Amniotic stem cell (primary cell): ENCODE data around the gene MTFMT.
"Not testable (repeated sequence)": the region's sequence is repeated elsewhere in the genome, so short reads cannot be mapped to it uniquely, and the experiment has no call there.

Source experiments
- DNase-seq: peaks from one replicate; lab custom pipeline; 2025; lab: John Stamatoyannopoulos, UW

MTFMT gene

DNA sequence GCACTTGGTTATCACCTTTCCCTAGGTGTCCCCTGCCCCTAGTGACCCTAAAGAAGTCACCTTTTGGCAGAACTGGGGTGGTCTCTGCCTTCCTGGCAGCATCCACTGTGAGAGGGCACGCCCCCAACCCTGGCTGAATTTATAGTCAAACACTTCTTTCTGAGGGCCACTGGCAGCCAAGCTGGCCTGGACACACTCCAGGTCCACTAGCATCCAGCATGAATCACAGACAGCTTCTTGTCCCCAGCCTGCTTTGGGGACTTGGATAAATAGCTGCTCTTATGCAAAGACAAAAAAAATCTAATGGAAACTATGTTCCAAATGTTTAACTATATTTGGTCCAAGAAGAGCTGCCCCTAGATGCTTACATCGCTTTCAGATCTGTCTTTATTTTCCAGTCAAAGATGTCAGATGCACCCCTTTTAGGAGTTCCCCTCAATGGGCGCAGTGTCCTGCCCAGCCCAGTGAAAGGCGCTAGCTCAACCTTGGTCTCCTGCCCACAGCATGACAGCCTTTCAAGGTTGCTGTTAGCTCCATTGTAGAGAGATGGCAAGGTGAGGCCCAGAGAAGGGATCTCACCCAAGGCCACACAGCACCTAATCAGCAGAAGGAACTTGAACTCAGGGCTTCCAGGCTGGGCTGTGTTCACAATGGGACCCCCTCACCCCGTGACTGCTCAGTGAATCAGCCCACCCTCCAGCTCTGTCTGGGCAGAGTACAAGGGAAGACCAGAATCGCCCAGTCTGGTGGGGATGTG is 31.4 kb upstream of the MTFMT start:
- no peak for DNase-seq

DNA sequence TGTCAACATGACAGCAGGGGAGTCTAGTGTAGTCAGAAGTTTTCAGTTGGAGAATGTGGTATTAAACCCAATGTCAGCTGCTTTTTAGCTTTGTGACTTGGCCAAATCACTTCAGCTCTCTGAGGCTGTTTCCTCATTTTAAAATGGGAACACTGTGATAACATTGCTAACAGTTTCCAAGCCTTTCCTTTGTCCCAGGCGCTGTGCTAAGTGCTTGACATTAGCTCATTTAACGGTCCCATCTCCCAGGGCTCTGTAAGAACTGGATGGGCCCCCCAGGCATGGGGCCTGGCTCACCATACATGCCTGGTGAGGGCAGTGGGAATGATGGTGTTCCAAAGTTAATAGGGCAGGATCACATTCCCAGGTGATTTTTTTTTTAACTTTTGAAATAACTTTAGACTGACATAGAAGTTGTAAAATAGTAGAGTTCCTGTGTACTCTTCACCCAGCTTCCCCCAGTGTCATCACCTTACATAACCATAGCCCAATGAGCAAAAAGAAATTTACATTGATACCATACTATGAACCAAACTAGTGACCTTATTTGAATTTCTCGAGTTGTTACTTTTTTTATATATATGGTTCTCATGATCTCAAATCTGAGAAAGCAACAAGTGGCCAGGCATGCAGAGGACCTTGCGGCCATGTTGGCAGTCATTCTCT is 30.6 kb upstream of the MTFMT start:
- DNase-seq, result no peak

DNA sequence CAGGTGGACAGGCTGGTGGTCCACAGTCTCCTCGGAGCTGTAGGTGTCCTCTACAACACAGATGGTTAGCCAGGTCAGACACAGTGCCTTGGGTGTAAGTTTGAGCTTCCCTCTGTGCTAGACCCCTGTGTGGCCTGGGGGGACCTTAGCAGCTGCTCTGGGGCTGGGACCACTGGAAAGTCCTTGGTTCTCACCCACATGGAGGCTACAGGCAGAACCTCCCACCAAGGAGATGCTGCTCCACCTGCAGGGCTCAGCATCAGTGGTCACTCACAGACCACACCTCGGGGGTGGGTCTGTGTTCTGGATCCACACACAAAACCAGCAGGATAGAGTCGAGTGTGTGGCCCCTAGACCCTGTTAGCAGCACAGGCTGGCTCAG is 29.9 kb upstream of the MTFMT start:
- no peak for DNase-seq

DNA sequence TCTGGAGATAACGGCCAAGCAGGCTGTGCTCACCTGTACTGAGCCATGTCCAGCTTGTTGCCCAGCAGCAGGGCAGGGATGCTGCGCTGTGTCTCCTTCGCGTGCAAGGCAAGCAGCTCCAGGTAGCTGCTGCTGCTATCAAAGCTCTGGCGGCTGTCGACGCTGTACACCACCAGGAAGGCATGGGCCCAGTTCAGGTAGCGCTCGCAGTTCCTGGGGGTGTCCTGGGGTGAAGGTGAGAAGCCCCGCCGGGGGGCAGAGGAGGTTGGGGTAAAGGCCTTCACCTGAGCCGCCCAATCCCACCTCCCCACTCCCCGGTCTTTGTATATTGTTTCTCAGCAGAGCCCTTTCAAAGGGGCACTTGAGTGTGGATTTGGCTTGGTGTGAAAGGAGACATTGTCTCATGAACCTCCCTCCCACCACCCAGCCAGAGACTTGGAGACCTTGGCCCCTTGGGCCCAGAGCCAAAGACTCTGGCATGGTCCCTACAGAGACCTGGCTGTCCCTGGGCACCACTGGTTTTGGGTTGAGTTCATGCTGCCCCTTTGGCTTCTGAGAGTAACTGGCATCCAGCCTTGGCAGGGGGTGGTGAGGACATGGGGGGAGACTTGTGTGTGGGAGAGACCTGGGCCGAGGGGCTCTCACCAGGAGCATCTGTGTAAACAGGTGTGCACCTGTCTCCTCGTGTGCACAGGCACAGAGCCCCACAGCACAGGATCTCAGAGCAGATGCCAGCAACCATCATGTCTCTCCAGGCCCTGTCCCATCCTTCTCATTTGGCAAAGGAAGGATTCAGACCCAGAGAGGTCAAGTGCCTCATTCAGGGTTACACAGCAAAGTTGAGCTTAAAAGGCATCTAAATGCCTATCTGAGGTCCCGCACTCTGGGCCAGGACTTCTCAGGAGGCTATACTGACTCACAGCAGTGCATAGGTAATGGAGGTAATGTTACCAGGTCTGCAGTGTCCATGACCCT is 29.2 kb upstream of the MTFMT start:
- no peak for DNase-seq

DNA sequence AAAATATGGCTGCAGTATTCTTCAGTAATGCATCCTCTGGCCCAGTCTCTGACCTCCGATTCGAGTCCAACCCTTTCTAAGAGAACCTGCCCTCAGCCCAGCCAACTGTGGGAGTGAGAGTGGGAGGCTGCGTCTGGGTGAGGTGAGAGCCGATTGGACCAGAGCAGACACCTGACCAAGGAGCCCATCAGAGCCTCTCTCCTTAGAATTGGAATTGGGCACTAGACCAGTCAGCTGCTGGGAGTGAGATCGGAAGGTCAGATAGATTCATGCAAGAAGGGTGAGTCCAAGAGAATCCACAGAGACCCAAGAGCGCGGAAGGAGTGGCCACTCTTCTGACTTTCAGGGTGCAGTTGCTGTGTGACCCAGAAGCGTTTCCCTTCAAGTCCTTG is 28.1 kb upstream of the MTFMT start:
- DNase-seq, result no peak

DNA sequence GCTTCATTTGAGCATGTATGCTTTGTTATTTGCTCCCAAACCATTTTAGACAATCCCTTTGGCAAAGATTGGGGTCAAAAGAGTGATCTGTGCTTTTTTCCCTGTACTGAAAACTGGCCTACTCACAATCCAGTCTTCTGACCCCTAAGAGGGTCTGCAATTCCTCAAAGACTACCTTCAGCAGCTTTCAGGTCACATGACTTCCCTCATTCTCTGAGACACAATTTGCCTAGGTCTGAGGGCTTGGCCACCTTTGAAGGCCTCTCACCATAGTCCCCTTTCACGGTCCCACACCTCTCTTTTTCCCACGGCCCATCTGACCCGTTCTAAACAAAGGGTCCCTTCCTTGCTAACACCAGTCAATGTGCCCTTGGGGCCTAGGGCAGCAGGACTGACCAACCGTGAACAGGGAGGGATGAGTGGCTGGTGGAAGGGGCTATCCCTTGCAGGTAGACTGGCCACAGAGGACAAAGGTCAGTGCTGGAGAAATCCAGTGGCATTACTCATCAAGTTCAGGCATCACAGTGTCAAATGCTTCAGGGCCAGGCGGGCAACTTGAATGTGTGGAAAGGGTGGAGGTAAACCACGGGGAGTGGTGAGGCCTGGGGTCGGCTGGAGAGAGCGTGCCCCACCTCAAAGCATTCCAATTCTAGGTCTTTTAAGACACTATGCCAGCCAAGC is 27.6 kb upstream of the MTFMT start:
- no peak for DNase-seq

DNA sequence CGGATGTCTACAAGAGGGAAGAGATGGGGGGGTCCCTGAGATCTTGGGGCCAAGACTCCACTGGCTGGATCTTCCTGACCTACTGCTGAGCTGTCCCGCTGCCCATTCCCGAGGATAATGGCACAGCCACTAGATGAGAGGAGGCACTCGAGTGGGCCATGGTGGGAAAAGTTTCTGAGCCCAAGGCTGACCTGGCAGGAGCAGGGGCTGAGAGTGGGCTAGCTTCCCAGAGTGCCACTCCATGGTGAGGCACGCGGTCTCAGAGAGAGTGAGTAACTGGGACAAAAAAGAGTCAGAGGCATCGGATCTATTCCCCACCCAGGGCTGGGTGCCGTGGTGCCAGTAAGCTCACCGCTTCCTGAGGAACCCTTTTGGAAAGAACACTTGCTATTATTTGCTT is 26.7 kb upstream of the MTFMT start:
- DNase-seq, result no peak

DNA sequence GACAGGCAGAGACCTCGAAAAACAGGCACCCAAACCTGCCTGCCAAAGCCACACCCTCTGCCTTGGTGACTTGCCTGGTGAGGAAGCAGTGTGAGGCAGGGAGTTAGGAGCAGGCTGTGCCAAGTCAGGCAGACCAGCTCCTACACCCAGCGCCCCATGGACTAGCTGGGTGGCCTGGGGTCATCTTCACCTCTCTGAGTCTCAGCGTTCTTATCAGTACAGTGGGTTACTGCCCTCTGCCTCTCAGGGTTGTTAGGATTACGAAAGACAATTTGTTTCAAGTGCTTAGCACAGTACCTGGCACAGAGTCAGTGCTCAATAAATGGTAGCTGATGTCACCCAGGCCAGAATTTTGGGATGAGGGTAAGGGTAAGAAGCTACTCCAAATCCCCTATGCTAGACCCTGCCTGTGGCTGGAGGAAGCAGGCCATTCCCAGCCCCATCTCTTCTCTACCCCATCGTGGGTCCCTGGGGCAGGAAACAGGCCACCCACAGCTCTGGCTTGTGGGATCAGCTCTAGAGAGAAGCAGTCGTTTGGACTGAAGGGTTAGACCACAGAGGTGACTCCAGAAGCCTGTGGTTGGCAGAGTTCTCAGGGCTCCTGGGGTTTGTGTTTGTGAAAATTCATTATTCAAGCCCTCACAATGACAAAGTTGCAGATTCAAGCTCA is 25.9 kb upstream of the MTFMT start:
- no peak for DNase-seq

DNA sequence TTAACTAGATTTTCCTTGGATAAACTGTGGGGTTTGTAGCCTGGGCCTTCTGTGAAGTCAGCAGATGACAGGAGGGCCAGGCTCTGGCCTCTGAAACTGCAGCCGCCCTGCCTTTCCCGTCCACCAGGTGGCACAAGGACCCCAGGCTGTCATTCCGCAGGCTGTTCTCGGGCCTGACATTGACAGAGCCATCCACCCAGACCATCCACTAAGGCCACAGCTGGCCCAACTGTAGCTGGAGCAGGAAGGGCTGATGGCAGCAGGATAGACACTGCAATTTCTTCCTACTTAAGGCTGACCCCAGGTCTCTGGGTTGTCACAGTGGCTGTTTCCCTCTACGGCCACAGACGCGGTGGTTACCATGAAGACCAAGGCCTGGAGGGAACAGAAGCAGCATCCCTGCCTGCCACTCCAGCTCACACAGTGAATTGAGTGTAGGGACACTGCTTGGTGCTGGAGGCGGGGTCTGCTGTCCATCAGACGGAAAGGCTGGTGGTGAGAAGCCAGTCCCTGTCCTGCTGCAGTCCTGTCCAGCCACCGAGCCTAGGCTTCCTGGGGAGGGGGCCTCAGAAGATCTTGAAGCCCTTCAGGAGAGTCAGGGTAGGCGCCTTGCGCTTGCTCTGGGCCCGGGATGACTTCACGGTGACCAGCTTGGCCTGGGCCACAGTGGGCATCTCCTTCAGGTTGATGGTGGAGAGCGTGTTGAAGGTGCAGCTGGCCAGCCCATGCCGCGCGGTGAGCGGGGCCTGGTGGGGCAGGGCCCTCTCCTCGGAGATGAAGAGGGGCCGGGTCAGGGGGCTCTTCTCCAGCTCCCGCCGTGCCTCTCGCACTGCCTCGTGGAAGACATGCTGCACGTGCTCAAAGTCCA is 25.1 kb upstream of the MTFMT start:
- DNase-seq, result no peak

DNA sequence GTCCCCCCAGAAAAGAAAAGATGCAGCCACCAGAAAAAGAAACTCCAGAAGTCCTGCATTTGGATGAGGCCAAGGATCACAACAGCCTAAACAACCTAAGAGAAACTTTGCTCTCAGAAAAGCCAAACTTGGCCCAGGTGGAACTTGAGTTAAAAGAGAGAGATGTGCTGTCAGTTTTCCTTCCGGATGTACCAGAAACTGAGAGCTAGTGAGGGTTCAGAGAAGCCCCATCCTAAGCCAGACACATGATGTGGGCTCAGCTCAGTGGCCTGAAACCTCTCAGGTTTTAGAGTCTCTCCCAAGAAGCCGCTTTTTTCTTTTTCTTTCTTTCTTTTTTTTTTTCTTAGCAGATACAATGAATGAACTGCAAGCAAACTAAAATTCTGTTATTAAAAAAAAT is 23.5 kb upstream of the MTFMT start:
- no peak for DNase-seq

DNA sequence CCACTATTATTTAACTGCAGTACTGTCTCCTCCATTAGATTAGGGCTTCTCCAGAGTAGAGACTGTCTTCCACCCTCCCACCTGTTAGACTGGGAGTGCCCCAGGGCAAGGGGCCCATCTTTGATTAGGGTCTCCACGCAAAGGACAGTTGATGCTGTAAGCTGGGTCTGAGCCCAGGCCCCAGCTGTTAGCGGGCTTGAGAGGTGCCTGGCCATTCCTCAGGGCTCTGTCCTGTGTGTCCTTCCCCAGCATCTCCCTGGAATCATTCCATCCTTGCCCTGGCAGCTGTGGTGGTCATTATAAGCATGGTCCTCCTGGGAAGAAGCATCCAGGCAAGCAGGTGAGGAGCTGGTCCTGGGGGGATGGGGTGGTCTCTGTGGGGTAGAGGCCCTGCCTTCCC is 21.8 kb upstream of the MTFMT start:
- DNase-seq, result no peak

DNA sequence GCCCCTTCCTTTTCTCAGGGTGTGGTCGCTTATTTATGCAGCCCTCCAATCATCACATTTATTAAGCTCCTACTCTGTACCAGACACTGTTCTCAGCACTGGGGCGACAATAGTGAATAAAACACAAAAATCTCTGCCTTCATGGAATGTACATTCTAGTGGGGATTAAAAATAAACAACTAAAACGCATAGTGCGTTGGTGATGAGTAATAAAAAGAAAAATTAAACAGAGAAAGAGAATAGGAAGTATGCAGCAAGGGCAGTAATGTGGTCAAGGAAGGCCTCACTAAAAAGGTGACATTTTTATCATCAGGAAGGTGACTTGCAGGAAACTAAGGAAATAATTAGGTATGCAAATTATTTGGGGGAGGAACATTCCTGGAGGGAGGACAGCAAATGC is 20.8 kb upstream of the MTFMT start:
- no peak for DNase-seq

DNA sequence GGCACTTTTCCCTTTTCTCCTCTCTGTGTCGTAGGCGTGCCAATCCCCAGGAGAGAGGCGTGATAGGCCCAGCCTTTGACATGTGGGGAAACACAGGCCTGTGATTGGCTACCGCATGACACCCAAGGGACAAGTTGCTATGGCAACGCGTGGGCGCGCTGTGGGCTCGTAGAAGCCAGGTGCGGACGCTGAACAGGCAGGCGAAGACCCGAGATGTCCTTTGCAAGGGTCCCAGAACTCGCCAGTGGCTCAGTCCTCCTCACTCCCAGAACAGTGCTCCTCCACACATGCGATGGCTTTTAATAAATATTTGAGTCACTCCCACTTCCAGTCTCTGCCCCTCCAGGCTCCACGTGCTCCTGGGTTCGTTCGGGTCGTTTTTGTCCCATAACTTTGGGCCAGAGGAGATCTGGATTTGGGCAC is 20.0 kb upstream of the MTFMT start:
- DNase-seq, result peak; percentile 74

DNA sequence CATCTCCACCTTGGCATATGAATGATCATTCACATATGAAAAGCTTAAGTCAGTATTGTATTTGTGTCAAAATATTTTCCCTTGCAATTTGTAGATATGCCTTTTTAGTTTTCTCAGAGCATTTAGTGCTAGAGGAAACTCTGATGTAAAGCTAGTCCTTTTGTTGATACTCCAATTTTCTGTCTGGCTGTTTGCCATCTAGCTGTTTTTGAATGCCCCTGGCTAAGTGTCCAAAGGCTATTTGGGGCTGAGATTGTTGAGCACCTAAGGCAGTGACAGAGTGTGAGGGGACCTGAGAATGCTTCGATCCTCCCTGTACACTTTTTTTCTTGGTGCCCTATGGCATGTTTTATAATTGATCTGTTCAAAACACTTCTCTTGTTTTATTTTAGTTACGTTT is 18.8 kb upstream of the MTFMT start:
- DNase-seq, result no peak

DNA sequence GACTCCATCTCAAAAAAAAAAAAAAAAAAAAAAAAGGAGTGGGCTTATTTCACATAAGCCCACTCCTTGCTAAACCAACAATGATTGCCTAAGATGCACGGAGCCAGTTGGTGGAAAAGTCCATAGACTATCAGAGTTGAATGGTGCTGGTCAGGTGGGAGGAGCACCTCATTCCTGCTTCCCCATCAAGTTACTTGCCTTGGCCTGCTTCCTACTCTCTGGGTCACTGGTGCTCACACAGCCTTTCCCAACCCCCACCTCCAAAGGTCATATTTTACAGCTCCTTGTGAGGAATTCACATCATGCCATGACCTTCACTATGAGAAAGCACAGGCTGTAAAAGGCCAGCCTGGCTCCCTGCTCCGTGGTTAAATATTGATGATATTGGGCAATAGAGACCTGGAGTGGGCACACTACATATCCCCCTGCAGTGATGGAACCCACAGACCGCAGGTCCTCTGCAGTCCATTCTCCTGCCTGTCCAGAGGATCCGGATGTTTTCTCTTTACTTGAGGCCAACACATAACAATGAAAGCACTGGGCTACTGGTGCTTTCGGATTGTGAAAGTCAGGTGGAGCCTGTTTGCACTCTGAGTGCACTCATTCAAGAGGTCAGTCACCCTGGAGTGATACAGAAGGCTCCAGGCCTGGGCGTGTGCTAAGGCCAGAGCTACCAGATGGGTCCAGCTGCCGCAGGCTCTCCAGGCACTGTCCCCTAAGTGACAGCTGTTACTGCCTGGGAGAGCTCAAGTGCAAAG is 15.5 kb upstream of the MTFMT start, which contains the start of gene SLC51B:
SLC51B (plus strand) TSS at position 664 of the 758 bp plus-strand sequence. CDS start 4,618 bp downstream, outside the sequence.
- DNase-seq, result no peak

DNA sequence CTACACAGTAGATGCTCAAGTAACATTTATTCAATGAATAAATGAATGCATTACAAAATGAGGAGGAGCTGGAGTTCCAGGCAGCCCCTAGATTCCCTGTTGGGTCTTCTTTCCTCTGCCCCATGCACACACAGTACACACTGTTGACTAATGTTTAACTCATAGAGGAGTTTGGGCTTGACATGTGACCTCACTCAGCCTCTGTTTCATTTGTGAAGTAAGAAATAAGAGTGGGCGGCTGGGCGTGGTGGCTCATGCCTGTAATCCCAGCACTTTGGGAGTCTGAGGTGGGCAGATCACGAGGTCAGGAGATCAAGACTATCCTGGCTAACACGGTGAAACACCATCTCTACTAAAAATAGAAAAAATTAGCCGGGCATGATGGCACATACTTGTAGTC is 14.8 kb upstream of the MTFMT start:
- not testable (repeated sequence) for DNase-seq

DNA sequence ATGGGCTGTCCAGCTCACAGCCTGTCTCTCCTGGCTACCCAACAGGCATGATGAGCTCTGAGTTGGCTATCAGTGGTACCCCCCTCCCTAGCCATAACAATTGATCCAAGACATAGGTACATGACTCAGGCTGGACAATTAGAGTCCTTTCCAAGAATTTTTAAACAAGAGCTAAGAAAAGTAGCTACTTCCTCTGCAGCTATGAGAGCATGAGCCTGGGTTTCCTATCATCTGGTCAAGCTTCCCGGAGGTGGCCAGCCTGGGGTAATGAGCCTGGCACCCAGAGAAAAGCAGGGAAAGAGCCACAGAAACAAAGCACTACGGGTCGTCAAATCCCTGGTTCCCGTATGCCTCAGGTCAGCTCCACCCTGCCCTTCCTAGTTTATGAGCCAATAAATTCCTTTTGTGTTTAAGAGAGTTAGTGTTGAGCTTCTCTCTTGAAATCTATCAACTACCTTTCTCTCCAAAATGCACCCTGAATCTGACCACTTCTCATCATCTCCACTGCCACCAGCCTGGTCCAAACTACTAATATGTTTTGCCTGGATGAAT is 13.4 kb upstream of the MTFMT start:
- no peak for DNase-seq

DNA sequence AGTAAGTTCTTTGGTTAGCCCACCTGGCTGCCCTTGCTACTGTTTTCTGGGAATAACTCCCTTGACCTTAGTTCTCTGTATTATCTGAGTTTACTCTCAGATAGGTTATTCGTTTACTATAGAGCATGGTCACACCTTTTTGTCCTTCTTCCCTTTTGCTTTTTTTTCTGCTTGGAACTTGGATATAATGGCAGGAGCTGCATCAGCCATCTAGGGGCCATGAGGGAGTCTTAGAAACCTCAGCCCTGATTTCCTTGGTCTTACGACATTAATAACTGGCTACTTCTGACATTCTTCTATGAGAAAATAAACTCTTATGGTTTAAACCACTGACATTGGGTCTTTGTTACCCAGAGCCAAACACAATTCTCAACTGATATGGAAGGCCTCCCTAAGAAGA is 12.3 kb upstream of the MTFMT start:
- DNase-seq, result no peak

DNA sequence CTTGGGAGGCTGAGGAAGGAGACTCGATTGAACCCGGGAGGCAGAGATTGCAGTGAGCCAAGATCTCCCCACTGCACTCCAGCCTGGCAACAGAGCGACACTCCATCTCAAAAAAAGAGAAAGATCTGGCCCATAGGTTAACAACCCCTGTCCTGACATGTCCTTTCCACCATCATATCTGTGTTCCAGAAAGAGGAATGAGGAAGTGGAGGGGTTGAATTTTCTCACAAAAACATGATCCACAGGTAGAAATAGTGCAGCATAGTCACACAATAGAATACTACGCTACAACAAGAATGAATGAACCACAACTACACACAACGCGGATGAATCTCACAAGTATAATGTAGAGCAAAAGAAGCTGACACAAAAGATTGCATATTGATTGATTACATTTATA is 11.0 kb upstream of the MTFMT start:
- DNase-seq, result no peak
